Vagina (tissue), 2 donors: ENCODE measurements around the gene GRAP. TPM values are rescaled to one million over a fixed set of nuclear protein-coding genes. Genes with fewer than 3 reads are reported as not detected.
"Not testable (repeated sequence)": the region's sequence is repeated elsewhere in the genome, so short reads cannot be mapped to it uniquely, and the experiment has no call there.

Experiments used
- DNase-seq, 2 donors: peaks; one replicate each; pipeline ENCODE4 v3.0.0-alpha.2; 2017; ENCODE audit errors: extremely low spot score in 2 of 2
- H3K27ac ChIP-seq: fragments of 200-600 bp; sonication (generic); one replicate; pipeline ENCODE4 v1.5.1; 2019
- H3K27me3 ChIP-seq: fragments of 200-600 bp; sonication (generic); one replicate; pipeline ENCODE4 v1.5.1; 2019
- H3K36me3 ChIP-seq, 2 donors: fragments of 200-600 bp; sonication (generic); one replicate each; pipeline ENCODE4 v1.5.1; 2017 to 2019
- H3K4me1 ChIP-seq: fragments of 200-600 bp; sonication (generic); one replicate; pipeline ENCODE4 v1.5.1; 2019
- H3K4me3 ChIP-seq, 2 donors: fragments of 200-600 bp; sonication (generic); 1 replicate in 1 of 2; 2 replicates in 1 of 2; pipeline ENCODE4 v1.5.1; 2016 to 2019
- H3K9me3 ChIP-seq: fragments of 200-600 bp; sonication (generic); one replicate; pipeline ENCODE4 v1.5.1; 2019
- POLR2A ChIP-seq, 2 donors: fragments of 450-650 bp; IDR thresholded peaks; one replicate each; pipeline ENCODE4 v1.6.1; 2017; ENCODE audit warnings: antibody characterized with exemption in 2 of 2, mild to moderate bottlenecking in 2 of 2, moderate library complexity in 2 of 2
- intact Hi-C: fragments of 100-400 bp; cut with DNase I; formaldehyde crosslinking; loops from one replicate; pipeline ENCODE4 v1.15.1; 2023
- total RNA-seq: library from RNA; depleted of rRNA; stranded (reverse); fragments of >200 nt; gene quantifications from one replicate; pipeline ENCODE4 v1.2.3, GENCODE V29; 2016

The GRAP gene
- total RNA-seq, 1 donor from 2014 or later: 5.2 TPM

DNA sequence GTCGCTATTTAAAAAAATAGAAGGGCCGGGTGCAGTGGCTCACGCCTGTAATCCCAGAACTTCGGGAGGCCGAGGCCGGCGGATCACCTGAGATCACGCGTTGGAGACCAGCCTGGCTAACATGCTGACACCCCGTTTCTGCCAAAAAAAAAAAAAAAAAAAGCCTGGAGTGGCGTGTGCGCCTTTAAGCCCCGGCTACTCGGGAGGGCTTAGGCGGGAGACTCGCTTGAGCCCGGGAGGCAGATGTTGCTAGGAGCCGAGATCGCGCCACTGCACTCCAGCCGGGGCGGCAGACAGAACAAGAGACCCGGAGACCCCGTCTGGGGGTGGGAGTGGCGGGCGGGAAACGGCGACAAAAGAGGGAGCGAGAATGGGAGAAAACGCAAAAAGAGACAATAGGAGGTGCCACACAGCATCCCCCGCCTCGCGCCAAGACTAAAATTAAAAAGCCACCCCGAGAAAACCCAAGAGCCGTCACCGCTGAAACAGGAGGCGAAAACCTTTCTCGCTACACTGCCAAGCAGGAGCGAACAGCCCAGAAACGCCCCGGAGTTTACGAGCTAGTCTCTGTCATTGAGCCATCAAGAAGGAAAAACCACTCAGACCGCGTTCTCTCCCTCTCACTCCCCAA, 16.7 kb upstream of the GRAP start:
- H3K4me1 ChIP-seq, H3K9me3 ChIP-seq, H3K27me3 ChIP-seq, DNase-seq, H3K4me3 ChIP-seq, intact Hi-C loops, H3K27ac ChIP-seq, H3K36me3 ChIP-seq: not testable (repeated sequence)
- TF ChIP-seq POLR2A (IDR thresholded peaks at IDR 0.05): peak in 1 of 2 donors; percentile 30

DNA sequence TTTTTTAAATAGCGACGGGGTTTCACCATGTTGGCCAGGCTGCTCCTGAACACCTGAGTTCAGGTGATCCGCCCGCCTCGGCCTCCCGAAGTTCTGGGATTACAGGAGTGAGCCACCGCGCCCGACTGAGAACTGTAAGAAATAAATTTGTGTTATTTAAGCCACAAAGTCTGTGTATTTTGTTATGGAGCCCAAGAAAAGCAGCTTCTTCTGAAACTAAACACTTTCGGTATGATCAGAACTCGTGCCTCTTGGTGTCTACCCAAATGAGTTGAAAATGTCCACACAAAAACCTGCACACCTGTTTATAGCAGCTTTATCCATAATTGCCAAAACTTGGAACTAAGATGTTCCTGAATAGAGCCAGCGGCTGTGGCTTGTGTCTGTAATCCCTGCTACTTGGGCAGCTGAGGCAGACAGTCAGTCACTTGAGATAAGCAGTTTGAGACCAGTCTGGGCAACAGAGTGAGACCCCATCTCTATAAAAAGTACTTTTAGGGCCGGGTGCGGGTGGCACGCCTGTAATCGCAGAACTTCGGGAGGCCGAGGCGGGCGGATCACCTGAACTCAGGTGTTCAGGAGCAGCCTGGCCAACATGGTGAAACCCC, 16.1 kb upstream of the GRAP start:
- H3K9me3 ChIP-seq, H3K27ac ChIP-seq, H3K4me1 ChIP-seq, H3K36me3 ChIP-seq, intact Hi-C loops, H3K4me3 ChIP-seq, H3K27me3 ChIP-seq, DNase-seq: not testable (repeated sequence)

DNA sequence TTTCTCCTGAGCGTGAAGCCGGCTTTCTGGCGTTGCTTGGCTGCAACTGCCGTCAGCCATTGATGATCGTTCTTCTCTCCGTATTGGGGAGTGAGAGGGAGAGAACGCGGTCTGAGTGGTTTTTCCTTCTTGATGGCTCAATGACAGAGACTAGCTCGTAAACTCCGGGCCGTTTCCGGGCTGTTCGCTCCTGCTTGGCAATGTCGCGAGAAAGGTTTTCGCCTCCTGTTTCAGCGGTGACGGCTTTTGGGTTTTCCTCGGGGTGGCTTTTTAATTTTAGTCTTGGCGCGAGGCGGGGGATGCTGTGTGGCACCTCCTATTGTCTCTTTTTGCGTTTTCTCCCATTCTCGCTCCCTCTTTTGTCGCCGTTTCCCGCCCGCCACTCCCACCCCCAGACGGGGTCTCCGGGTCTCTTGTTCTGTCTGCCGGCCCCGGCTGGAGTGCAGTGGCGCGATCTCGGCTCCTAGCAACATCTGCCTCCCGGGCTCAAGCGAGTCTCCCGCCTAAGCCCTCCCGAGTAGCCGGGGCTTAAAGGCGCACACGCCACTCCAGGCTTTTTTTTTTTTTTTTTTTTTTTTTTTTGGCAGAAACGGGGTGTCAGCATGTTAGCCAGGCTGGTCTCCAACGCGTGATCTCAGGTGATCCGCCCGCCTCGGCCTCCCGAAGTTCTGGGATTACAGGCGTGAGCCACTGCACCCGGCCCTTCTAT, 15.4 kb upstream of the GRAP start:
- H3K4me3 ChIP-seq, H3K9me3 ChIP-seq, H3K36me3 ChIP-seq, intact Hi-C loops, DNase-seq, H3K27me3 ChIP-seq, H3K4me1 ChIP-seq: not testable (repeated sequence)
- H3K27ac ChIP-seq: peak overlapping the region; percentile 63

DNA sequence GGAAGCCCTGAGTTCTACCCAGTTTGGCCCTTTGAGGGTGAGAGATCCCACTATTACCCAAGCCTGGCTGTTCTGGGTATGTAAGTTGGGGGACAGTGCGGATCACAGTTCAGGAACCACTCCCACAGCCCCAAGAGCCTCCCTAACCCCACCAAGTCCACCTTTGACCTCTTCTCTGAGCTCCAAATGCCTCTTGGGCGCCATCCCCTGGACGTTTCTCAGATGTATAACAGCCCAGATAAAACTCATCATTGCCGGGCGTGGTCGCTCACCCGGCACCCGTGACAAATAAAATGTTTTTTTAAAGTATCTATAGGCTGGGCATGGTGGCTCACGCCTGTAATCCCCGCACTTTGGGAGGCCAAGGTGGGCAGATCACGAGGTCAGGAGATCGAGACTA, 8.7 kb upstream of the GRAP start:
- not testable (repeated sequence) for H3K27ac ChIP-seq

DNA sequence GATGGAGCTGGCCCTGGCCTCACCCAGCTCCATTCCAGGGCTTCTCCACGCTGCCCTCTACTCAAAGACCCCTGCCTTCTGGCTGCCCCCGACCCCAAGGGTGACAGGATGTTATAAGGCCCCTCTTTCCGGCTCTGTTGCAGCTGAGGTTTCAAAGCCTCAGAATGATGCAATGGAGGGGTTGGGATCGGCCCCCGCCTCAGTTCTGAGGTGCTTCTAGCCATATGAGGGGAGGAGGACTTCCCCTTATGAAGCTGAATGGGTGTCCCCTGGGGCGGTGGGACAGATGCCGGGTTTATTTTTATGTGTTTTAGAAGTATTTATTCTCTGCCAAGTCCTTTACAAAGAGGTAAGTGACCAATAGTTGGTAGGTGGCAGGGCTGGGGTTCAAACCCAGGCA, 2.1 kb upstream of the GRAP start:
- H3K9me3 ChIP-seq, H3K36me3 ChIP-seq, DNase-seq, H3K4me1 ChIP-seq, H3K4me3 ChIP-seq, H3K27ac ChIP-seq, intact Hi-C loops, H3K27me3 ChIP-seq: not testable (repeated sequence)

More for the DNA sequence above, 8.7 kb upstream of the GRAP start:
- H3K9me3 ChIP-seq, H3K27me3 ChIP-seq, H3K4me1 ChIP-seq, H3K4me3 ChIP-seq, H3K36me3 ChIP-seq, intact Hi-C loops, DNase-seq: not testable (repeated sequence)

DNA sequence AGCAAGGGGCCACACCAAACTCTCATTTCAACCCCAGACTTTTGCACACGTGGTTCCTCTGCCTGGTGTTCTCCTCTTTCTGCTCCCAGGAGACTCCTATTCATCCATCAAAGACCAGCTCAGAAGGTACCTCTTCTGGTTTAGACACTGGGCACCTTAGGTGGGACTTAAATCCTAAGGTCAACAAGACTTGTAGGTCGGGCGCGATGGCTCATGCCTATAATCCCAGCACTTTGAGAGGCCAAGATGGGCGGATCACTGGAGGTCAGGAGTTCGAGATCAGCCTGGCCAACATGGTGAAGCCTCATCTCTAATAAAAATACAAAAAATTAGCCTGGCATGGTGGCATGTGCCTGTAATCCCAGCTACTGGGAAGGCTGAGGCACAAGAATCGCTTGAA, 753 bp upstream of the GRAP start:
- H3K27me3 ChIP-seq, H3K36me3 ChIP-seq, H3K27ac ChIP-seq, intact Hi-C loops, H3K9me3 ChIP-seq, H3K4me1 ChIP-seq, DNase-seq, H3K4me3 ChIP-seq: not testable (repeated sequence)

DNA sequence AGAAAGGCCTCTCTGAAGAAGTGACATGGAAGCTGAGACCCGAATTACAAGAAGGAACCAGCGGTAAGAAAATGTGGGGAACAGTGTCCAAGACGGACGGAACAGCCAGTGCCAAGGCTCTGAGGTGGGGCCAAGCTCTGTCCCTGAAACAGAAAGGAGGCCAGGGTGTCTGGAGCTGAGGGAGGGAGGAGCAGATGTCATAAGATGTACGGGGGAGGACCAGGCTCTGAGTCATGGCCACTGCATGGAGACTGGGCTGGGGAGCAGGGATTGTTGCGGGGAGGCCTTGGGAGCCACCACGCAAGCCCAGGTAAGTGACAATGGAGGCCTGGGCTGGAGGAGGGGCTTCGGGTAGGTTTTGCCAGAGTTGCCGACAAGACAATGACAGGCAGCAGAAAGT, 2.1 kb downstream of the GRAP start:
- DNase-seq, H3K9me3 ChIP-seq, H3K4me1 ChIP-seq, H3K36me3 ChIP-seq, intact Hi-C loops, H3K27me3 ChIP-seq, H3K4me3 ChIP-seq, H3K27ac ChIP-seq: not testable (repeated sequence)

DNA sequence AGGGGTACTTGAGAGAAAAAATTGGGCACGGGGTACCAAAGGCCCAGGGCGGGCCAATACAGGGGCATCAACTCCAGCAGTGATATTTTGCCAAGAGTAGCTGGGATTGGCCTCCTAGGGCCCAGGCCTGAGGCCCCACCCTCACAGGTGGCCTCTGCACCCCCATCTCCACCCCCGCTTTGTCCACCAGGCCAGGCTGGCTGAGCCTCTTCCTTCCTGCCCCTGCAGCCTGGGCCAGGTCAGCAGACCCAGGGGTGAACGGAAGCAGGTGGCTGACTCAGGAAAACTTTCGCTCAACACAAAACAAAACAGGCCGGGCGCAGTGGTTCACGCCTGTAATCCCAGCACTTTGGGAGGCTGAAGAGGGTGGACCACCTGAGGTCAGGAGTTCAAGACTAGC, 3.7 kb downstream of the GRAP start:
- H3K27me3 ChIP-seq, H3K4me1 ChIP-seq, H3K27ac ChIP-seq, H3K9me3 ChIP-seq, intact Hi-C loops, DNase-seq, H3K36me3 ChIP-seq, H3K4me3 ChIP-seq: not testable (repeated sequence)

DNA sequence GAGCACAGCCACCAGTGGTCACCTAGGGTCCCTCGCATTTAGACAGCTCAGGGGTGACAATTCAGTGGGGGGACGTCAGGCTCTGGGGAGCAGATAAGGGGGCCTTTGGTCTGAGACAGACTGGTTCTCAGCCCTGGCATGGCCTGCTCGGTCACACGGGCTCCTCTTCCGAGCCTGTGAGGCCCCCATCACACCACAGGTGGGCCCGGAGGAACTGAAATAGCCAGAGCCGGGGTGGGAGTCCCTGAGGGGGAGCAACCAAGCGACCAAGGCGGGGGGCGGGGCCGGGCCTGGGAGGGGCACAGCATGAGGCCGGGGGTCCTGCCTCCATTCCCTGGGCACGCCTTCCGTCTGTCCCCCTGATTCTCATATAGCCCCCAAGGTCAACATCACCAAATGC, 4.4 kb downstream of the GRAP start:
- H3K36me3 ChIP-seq, H3K27me3 ChIP-seq, DNase-seq, intact Hi-C loops, H3K4me1 ChIP-seq, H3K27ac ChIP-seq, H3K4me3 ChIP-seq, H3K9me3 ChIP-seq: not testable (repeated sequence)

DNA sequence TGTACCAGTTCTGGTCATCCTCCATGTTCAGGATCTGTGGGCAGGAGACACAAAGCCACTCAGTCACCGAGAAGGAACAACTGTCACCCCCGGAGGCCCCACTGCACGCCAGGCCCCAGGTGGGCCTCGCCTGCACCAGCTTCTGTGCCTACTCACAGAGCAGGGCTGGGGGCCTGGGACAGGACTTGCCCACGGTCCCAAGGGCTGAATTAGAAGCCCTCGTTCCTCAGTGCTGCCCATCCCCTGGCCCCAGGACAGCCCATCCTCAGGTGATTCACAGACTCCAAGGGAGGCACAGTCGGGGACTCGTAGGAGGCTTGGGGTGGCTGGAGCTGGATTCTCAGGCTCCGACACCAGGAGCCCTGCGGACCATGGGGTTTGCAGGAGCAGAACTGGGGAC, 4.9 kb downstream of the GRAP start:
- H3K4me1 ChIP-seq, H3K27ac ChIP-seq, intact Hi-C loops, H3K27me3 ChIP-seq, H3K9me3 ChIP-seq, H3K4me3 ChIP-seq, H3K36me3 ChIP-seq, DNase-seq: not testable (repeated sequence)

DNA sequence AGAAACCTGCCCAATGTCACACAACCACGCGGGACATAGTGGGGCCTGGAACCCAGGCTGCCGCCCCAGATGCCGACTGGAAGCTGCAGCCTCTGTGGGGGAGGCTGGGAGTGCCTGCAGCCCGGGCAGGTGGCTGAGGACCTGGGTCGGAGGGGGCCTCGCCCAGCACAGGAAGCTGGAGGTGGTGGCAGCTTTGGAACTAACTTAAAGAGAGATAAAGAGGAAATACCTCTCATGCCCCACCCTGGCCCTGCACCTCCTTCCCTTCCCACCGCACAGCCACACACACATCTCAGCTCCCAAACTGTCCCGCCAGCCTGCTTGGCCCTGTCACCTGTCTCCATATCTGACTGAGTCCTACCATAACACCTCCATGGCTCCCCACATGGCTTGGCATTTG, 6.4 kb downstream of the GRAP start:
- H3K4me1 ChIP-seq, H3K36me3 ChIP-seq, H3K27me3 ChIP-seq, intact Hi-C loops, H3K27ac ChIP-seq, DNase-seq, H3K4me3 ChIP-seq, H3K9me3 ChIP-seq: not testable (repeated sequence)

DNA sequence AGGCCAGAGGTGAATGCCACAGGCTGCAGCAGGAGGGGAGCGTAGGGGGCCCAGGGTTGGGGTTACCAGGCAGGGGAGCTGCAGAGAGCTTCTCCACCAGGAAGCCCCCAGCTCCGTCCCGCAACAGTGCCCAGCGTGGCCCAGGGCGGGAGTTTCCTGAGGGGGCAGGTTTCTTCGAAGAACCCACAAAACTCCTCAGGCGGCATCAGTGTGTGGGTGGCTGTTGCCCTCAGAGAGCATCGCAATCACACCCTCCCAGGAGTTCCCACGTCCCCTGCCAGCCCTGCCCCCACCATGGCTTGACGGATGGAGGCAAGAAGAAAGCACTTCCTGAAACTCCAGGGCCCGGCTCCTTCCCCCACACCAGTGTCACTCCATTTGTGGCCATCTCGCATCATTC, 8.0 kb downstream of the GRAP start:
- H3K27me3 ChIP-seq, H3K27ac ChIP-seq, intact Hi-C loops, H3K4me1 ChIP-seq, DNase-seq, H3K4me3 ChIP-seq, H3K9me3 ChIP-seq, H3K36me3 ChIP-seq: not testable (repeated sequence)

DNA sequence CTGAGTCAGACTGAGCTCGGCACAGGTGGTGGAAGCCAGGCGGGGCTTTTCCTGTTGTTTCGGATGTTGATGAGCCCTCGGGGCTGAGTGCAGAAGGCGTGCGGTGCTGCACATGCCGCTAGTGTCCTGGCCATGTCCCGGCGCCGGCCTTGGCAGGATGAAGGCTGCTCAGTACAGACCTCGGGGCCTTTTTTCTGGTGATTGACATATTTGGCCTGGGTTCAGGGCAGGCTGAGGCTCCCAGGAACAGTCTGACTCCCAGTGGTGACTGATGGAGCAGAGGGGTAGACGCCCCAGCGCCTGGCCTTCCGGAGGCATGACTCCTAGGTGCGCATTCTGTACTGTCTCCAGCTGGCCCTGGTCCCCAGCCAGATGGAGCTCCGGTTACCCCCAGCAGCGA, 8.8 kb downstream of the GRAP start:
- H3K27ac ChIP-seq, H3K36me3 ChIP-seq, H3K27me3 ChIP-seq, DNase-seq, H3K4me3 ChIP-seq, H3K4me1 ChIP-seq, H3K9me3 ChIP-seq, intact Hi-C loops: not testable (repeated sequence)

DNA sequence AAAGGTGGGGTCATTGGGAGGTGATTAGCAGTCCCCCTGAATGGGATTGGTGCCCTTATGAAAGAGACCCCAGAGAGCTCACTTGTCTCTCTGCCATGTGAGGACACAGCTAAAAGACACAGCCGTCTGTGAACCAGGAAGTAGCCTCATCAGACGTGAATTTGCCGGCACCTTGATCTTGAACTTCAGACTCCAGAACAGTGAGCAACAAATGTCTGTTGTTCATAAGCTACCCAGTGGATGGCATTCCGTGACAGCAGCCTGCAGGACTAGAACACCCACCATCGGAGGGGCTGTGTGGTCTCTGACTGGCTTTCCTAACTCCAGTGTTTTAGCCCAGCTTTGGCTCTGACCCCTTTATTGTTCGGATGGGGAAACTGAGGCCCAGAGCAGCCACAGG, 9.2 kb downstream of the GRAP start:
- DNase-seq, H3K27ac ChIP-seq, intact Hi-C loops, H3K9me3 ChIP-seq, H3K27me3 ChIP-seq, H3K4me1 ChIP-seq, H3K4me3 ChIP-seq, H3K36me3 ChIP-seq: not testable (repeated sequence)
